G401 (cell line): ENCODE data around the gene ZNF692. TPM values are rescaled to one million over a fixed set of nuclear protein-coding genes. Genes with fewer than 3 reads are reported as not detected.
A peak's percentile ranks its signal among the peaks of the same experiment; 100 is the strongest.

Experiments used
- DNase-seq: peaks from one replicate; pipeline ENCODE4 v3.0.0-alpha.2; 2015; ENCODE audit warnings: low spot score
- in situ Hi-C: cut with HindIII; loops from 2 replicates; pipeline ENCODE4 v1.10.0; 2016; ENCODE audit warnings: low sequenced_read_pairs, mixed read lengths
- total RNA-seq: library from RNA; depleted of rRNA; stranded (reverse); fragments of >200 nt; shearing (Covaris generic); gene quantifications from 2 replicates; pipeline ENCODE4 v1.2.3, GENCODE V29; 2014

ZNF692 gene
- total RNA-seq, 1 experiment from 2014 or later, result 7.9 TPM

- DNase-seq, result no peak
- in situ Hi-C loops, result no loop called here
Observed at GRCh38 chr1:248852481-248853405, 6.1 kb downstream of the ZNF692 start.

- DNase-seq, result no peak
- in situ Hi-C loops, result no loop called here
Observed at GRCh38 chr1:248851390-248851789, 7.5 kb downstream of the ZNF692 start.

GRCh38 chr1:248850536-248851251, 8.2 kb downstream of the ZNF692 start:
- DNase-seq, result no peak
- in situ Hi-C loops, result no loop called here

GRCh38 chr1:248850124-248850523, 8.8 kb downstream of the ZNF692 start:
- DNase-seq, result no peak
- in situ Hi-C loops, result no loop called here

- in situ Hi-C loops, result no loop called here
- DNase-seq, result no peak
Observed at GRCh38 chr1:248849637-248850036, 9.2 kb downstream of the ZNF692 start.

GRCh38 chr1:248849152-248849551, 9.7 kb downstream of the ZNF692 start:
- no peak for DNase-seq
- in situ Hi-C loops, result no loop called here

- in situ Hi-C loops, result no loop called here
- no peak for DNase-seq
Observed at GRCh38 chr1:248848602-248849001, 10.3 kb downstream of the ZNF692 start.

GRCh38 chr1:248847956-248848561, 10.8 kb downstream of the ZNF692 start:
- in situ Hi-C loops, result no loop called here
- DNase-seq, result no peak

GRCh38 chr1:248847181-248847955, 11.5 kb downstream of the ZNF692 start:
- in situ Hi-C loops, result no loop called here
- no peak for DNase-seq

- in situ Hi-C loops, result no loop called here
- DNase-seq, result no peak
Observed at GRCh38 chr1:248844526-248844925, 14.4 kb downstream of the ZNF692 start.

- DNase-seq, result no peak
- in situ Hi-C loops, result no loop called here
Observed at GRCh38 chr1:248843687-248844086, 15.2 kb downstream of the ZNF692 start.

- in situ Hi-C loops, result no loop called here
- no peak for DNase-seq
Observed at GRCh38 chr1:248842781-248843331, 16.0 kb downstream of the ZNF692 start.

- no peak for DNase-seq
- in situ Hi-C loops, result no loop called here
Observed at GRCh38 chr1:248841702-248842395, 17.0 kb downstream of the ZNF692 start.

- in situ Hi-C loops, result no loop called here
- DNase-seq, result no peak
Observed at GRCh38 chr1:248840946-248841345, 17.9 kb downstream of the ZNF692 start.

- DNase-seq, result no peak
- in situ Hi-C loops, result no loop called here
Observed at GRCh38 chr1:248839168-248839555, 19.7 kb downstream of the ZNF692 start.

GRCh38 chr1:248838357-248839167, 20.3 kb downstream of the ZNF692 start:
- in situ Hi-C loops, result no loop called here
- peak; percentile 92 for DNase-seq

GRCh38 chr1:248837781-248838356, 21.0 kb downstream of the ZNF692 start, which contains the start of gene ZNF672:
Gene ZNF672, plus strand, starts transcription at chr1:248838224. Its CDS starts 9,051 bp downstream, at chr1:248847275.
- in situ Hi-C loops, result no loop called here

More at GRCh38 chr1:248837781-248838356, 21.0 kb downstream of the ZNF692 start, which contains the start of gene ZNF672:
- DNase-seq, result peak; percentile 99
